Psoas muscle (tissue), 8 donors: Measurements from ENCODE around the gene FBXL7. TPM values are rescaled to one million over a fixed set of nuclear protein-coding genes. Genes with fewer than 3 reads are reported as not detected.

Experiments used
- ATAC-seq, 4 donors: fragments of 200-7000 bp; cut with Tn5 transposase; one replicate each; pipeline ENCODE4 v1.9.1; 2020; ENCODE audit warnings: moderate library complexity in 3 of 4, mild to moderate bottlenecking in 2 of 4
- DNase-seq, 2 donors: peaks; one replicate each; pipeline ENCODE4 v3.0.0-alpha.2; 2020
- H3K27ac ChIP-seq: fragments of 200-600 bp; one replicate; pipeline ENCODE4 v1.8.0; 2022
- H3K27me3 ChIP-seq, 3 donors: fragments of 200-600 bp in 1 of 3; one replicate each; pipeline versions ENCODE4 v1.6.1 to v1.8.0; 2013 to 2022; ENCODE audit warnings: low read length in 2 of 3, mild to moderate bottlenecking in 2 of 3, moderate library complexity in 1 of 3; ENCODE audit not compliant: insufficient read depth in 3 of 3
- H3K36me3 ChIP-seq, 2 donors: fragments of 200-600 bp in 1 of 2; one replicate each; pipeline versions ENCODE4 v1.6.1 to v1.8.0; 2013 to 2022; ENCODE audit warnings: low read depth in 1 of 2, mild to moderate bottlenecking in 1 of 2, moderate library complexity in 1 of 2; ENCODE audit not compliant: insufficient read depth in 1 of 2
- H3K4me1 ChIP-seq: fragments of 200-600 bp; one replicate; pipeline ENCODE4 v1.8.0; 2022
- H3K4me3 ChIP-seq: fragments of 200-600 bp; one replicate; pipeline ENCODE4 v1.8.0; 2022; ENCODE audit warnings: mild to moderate bottlenecking
- H3K9me3 ChIP-seq: fragments of 200-600 bp; one replicate; pipeline ENCODE4 v1.8.0; 2022
- WGBS, 3 donors: extraction: QIAGEN DNeasy Blood & Tissue Kit; methylation state at CpG; one replicate each; pipeline versions ENCODE4 v1.1.6 to v1.1.7; 2013; 5-methylcytosine and 5-hydroxymethylcytosine counted together
- intact Hi-C, 2 donors: fragments of 100-400 bp; cut with DNase I; formaldehyde crosslinking; loops; one replicate each; pipeline versions ENCODE4 v1.11.0 to v1.14.2; 2022
- polyA plus RNA-seq, 3 donors: library from polyadenylated mRNA; stranded (reverse); fragments of 200-250 nt; gene quantifications; one replicate each; pipeline ENCODE4 v1.2.3, GENCODE V29; 2013
- total RNA-seq, 4 donors: library from RNA; stranded (reverse); fragmentation: NEBNext Ultra II Directional in 2 of 4; extraction: Animal tissue kit (Norgen Biotek cat#: 25700) in 2 of 4; gene quantifications; one replicate each; pipeline versions ENCODE4 v1.2.1 to v1.2.4, GENCODE V29; 2021 to 2023
- TF ChIP-seq, protein P1 (sequence below): fragments of 200-600 bp; IDR thresholded peaks from one replicate; pipeline ENCODE4 v1.8.0; 2022; ENCODE audit warnings: antibody characterized with exemption
- donor health status: healthy with polysubstance abuse.
- donor health status: DM: no; HTN: no; CAD: no; lungs with moderate emphysema.
- donor health status: Bipolar disorder and iron deficiency.
- donor health status: healthy.
- donor health status: DM: yes; HTN: yes; CAD: no.
- donor health status: DM: no; HTN: no; CAD: no.
- donor health status: DM: no; HTN: no; CAD: no.
- donor health status: DM: yes; HTN: yes; CAD: no.

The FBXL7 gene
- total and polyA plus RNA-seq, 7 donors: 1.6 to 7.5 (median 2.6) TPM

GRCh38 chr5:15834596-15835245 lies 334.7 kb downstream of the FBXL7 start:
- Histone ChIP-seq H3K4me3 (no peak overlapping the region), H3K4me1 (no peaks in the 10 kb centered on the region), H3K9me3 (no peaks in the 10 kb centered on the region), H3K36me3 (no peaks in the 10 kb centered on the region), H3K27ac (no peak overlapping the region), H3K27me3 (no peaks in the 10 kb centered on the region)
- TF ChIP-seq, protein P1, sequence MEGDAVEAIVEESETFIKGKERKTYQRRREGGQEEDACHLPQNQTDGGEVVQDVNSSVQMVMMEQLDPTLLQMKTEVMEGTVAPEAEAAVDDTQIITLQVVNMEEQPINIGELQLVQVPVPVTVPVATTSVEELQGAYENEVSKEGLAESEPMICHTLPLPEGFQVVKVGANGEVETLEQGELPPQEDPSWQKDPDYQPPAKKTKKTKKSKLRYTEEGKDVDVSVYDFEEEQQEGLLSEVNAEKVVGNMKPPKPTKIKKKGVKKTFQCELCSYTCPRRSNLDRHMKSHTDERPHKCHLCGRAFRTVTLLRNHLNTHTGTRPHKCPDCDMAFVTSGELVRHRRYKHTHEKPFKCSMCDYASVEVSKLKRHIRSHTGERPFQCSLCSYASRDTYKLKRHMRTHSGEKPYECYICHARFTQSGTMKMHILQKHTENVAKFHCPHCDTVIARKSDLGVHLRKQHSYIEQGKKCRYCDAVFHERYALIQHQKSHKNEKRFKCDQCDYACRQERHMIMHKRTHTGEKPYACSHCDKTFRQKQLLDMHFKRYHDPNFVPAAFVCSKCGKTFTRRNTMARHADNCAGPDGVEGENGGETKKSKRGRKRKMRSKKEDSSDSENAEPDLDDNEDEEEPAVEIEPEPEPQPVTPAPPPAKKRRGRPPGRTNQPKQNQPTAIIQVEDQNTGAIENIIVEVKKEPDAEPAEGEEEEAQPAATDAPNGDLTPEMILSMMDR: no peak
- 36 to 44% (median 41%) methylated on average over 3 of the region's 3 CpGs for WGBS, 3 donors
- no peak for DNase-seq
- no peak for ATAC-seq
- intact Hi-C loops: no loop called here

DNA sequence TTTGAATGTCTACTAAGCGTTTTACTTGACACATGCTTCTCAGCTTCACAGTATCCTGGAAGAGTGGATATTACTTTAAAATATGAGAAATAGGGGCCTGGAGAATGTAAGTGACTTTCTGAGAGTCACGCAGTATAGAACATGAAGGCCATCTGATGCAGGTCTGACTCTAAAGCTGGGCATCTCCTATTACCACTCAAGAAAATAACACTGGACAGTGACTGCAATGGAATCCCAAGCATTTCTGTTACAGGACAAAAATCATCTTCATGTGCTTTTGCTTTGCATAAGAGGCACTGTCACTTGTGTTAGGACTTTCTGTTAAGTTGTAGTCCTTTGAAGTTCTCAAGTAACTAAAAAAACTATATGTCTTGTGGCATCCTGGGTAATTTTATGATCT lies 335.5 kb downstream of the FBXL7 start:
- no peak overlapping the region for H3K4me3 ChIP-seq
- intact Hi-C loops: no loop called here
- 85 to 91% (median 90%) methylated on average over 2 of the region's 2 CpGs for WGBS, 3 donors
- H3K27ac ChIP-seq: no peak overlapping the region
- no peaks in the 10 kb centered on the region for H3K4me1 ChIP-seq
- DNase-seq: no peak
- ATAC-seq: no peak
- no peaks in the 10 kb centered on the region for H3K27me3 ChIP-seq
- TF ChIP-seq, protein P1: no peak
- H3K9me3 ChIP-seq: no peaks in the 10 kb centered on the region
- no peaks in the 10 kb centered on the region for H3K36me3 ChIP-seq

GRCh38 chr5:15837551-15838289 lies 337.7 kb downstream of the FBXL7 start:
- Histone ChIP-seq H3K4me1 (no peaks in the 10 kb centered on the region), H3K4me3 (no peak overlapping the region), H3K9me3 (no peaks in the 10 kb centered on the region), H3K27ac (no peak overlapping the region), H3K27me3 (no peaks in the 10 kb centered on the region), H3K36me3 (no peaks in the 10 kb centered on the region)
- 53 to 63% (median 56%) methylated on average over 2 of the region's 2 CpGs for WGBS, 3 donors
- DNase-seq (no peak), ATAC-seq (no peak)
- TF ChIP-seq, protein P1: no peak
- intact Hi-C loops: no loop called here

DNA sequence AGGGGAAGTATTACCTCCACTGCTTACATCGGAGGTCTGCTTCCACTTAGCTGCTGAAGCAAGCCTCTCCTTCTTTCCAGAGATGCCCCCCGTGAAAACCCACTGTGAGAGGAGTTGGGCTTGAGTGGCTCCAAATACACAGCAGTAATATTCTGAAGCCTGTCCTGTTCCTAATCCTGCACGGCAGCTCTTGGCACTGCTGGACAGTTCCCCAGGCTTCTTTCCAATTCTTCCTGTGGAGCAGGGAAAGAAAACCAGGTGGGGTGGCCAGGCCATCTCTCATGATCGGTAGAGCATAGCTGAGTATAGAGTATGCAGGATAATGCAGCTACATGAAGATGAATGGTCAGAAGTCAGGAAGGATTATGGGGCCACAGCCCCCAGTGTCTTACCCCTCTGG lies 344.3 kb downstream of the FBXL7 start:
- Histone ChIP-seq H3K4me3 (no peak overlapping the region), H3K36me3 (no peaks in the 10 kb centered on the region), H3K9me3 (no peaks in the 10 kb centered on the region), H3K27me3 (no peaks in the 10 kb centered on the region), H3K4me1 (no peaks in the 10 kb centered on the region), H3K27ac (no peak overlapping the region)
- TF ChIP-seq, protein P1: no peak
- intact Hi-C loops: no loop called here
- DNase-seq (no peak), ATAC-seq (no peak)
- 45 to 52% (median 45%) methylated on average over 4 of the region's 4 CpGs for WGBS, 3 donors
